ENCODE measurements around the gene RHCG.

DNA sequence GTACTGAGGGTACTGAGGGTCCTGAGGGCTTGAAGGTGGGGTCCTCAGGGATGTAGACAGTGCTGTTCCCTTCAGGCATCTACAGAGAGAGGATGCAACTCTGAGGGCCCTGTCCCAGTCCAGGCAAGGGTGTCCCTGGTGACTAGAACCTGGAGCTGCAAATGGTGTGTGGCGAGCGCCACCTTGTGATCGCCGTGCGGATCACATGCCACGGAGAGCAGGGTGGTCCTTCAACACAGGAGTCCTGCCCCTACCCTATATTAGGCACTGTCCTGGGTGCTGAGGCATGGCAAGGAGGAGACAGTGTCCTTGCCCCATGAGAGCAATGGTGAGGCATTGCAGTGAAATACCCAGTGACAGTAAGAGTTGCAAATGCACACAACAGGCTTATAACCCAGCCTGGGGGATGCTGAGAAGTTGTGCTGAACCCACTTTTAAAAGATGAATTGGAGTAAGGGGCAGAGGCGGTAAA, 23.6 kb downstream of the RHCG start:
- TF ChIP-seq, protein P1, sequence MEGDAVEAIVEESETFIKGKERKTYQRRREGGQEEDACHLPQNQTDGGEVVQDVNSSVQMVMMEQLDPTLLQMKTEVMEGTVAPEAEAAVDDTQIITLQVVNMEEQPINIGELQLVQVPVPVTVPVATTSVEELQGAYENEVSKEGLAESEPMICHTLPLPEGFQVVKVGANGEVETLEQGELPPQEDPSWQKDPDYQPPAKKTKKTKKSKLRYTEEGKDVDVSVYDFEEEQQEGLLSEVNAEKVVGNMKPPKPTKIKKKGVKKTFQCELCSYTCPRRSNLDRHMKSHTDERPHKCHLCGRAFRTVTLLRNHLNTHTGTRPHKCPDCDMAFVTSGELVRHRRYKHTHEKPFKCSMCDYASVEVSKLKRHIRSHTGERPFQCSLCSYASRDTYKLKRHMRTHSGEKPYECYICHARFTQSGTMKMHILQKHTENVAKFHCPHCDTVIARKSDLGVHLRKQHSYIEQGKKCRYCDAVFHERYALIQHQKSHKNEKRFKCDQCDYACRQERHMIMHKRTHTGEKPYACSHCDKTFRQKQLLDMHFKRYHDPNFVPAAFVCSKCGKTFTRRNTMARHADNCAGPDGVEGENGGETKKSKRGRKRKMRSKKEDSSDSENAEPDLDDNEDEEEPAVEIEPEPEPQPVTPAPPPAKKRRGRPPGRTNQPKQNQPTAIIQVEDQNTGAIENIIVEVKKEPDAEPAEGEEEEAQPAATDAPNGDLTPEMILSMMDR (IDR thresholded peaks at IDR 0.05), result peak; percentile 34 to 85 (median 72)
- TF ChIP-seq POLR2A (IDR thresholded peaks at IDR 0.05), result no peak

All from body of pancreas (tissue), 4 donors.